Endothelial cell of umbilical vein (primary cell): ENCODE measurements around the gene CPNE6. TPM values are rescaled to one million over a fixed set of nuclear protein-coding genes. Genes with fewer than 3 reads are reported as not detected.

ENCODE experiments used
- BruUV-seq: library from RNA; stranded (reverse); fragments of 400-500 nt; replicated peaks from 2 replicates; lab custom pipeline; 2021; lab: Mats Ljungman, UMichigan
- CTCF ChIA-PET: fragments of 300-600, 350-600 bp; sonication (Branson Sonifier 250); formaldehyde crosslinking; loops from one replicate; lab custom pipeline; 2021; ENCODE audit warnings: antibody characterized with exemption, inconsistent platforms; lab: Charles Lee
- POLR2A ChIA-PET: fragments of 300-600, 350-600 bp; sonication (Branson Sonifier 250); formaldehyde crosslinking; loops from one replicate; lab custom pipeline; 2021; ENCODE audit warnings: antibody characterized with exemption, inconsistent platforms; lab: Charles Lee
- DNase-seq: peaks from one replicate; pipeline ENCODE4 v3.0.0-alpha.2; 2011; ENCODE audit warnings: low read depth, low spot score
- FAIRE-seq: peaks from 2 replicates; lab custom pipeline; 2011; peaks lifted over from hg19 to GRCh38; lab: Jason Lieb, UNC
- H2AFZ ChIP-seq: 2 replicates; pipeline ENCODE4 v1.6.0; 2012; ENCODE audit warnings: low read depth, low read length, control low read depth, inconsistent platforms
- H3K27ac ChIP-seq: 2 replicates; pipeline ENCODE4 v1.5.1; 2011; ENCODE audit warnings: low read depth, mild to moderate bottlenecking, control low read depth, low read length, moderate library complexity; ENCODE audit not compliant: insufficient read depth
- H3K27me3 ChIP-seq, 2 experiments: 2 replicates each; pipeline versions ENCODE4 v1.6.0 to v1.6.1; 2011; ENCODE audit warnings: low read length in 2 of 2, mixed read lengths in 1 of 2; ENCODE audit not compliant: control insufficient read depth in 2 of 2, insufficient read depth in 2 of 2
- H3K36me3 ChIP-seq, 2 experiments: 2 replicates in 1 of 2; 3 replicates in 1 of 2; pipeline ENCODE4 v1.5.1; 2011; ENCODE audit warnings: low read length in 2 of 2, mild to moderate bottlenecking in 1 of 2, moderate library complexity in 1 of 2; ENCODE audit not compliant: control insufficient read depth in 2 of 2, insufficient read depth in 2 of 2; ENCODE audit errors: extremely low read depth in 1 of 2
- H3K4me1 ChIP-seq: 3 replicates; pipeline ENCODE4 v1.5.1; 2011; ENCODE audit warnings: mild to moderate bottlenecking, low read length; ENCODE audit not compliant: control insufficient read depth, insufficient read depth; ENCODE audit errors: extremely low read depth
- H3K4me2 ChIP-seq: 2 replicates; pipeline ENCODE4 v1.6.1; 2011; ENCODE audit warnings: low read length, control low read depth, mixed read lengths; ENCODE audit not compliant: insufficient read depth
- H3K4me3 ChIP-seq, 3 experiments: fragments of 200-600 bp in 1 of 3; sonication (generic), shearing (Covaris generic) in 1 of 3; replicated peaks in 1 of 3; 2 replicates each; pipeline ENCODE4 v1.5.1; 2011 to 2016; ENCODE audit warnings: control low read depth in 3 of 3, low read length in 3 of 3, mild to moderate bottlenecking in 2 of 3, inconsistent platforms in 1 of 3, low read depth in 1 of 3, moderate library complexity in 1 of 3; ENCODE audit not compliant: insufficient read depth in 1 of 3
- H3K79me2 ChIP-seq: 2 replicates; pipeline ENCODE4 v1.6.0; 2012; ENCODE audit warnings: low read length, inconsistent platforms; ENCODE audit not compliant: control insufficient read depth, insufficient read depth
- H3K9ac ChIP-seq: replicated peaks from 2 replicates; pipeline ENCODE3; 2011; ENCODE audit warnings: low read length, control low read depth; ENCODE audit not compliant: insufficient read depth; ENCODE audit errors: extremely low read depth
- H3K9me1 ChIP-seq: replicated peaks from 3 replicates; pipeline ENCODE4 v1.6.0; 2011; ENCODE audit warnings: mild to moderate bottlenecking, low read length; ENCODE audit not compliant: control insufficient read depth, insufficient read depth; ENCODE audit errors: extremely low read depth
- H3K9me3 ChIP-seq: replicated peaks from 2 replicates; pipeline ENCODE4 v1.5.1; 2012; ENCODE audit warnings: low read length, inconsistent platforms; ENCODE audit not compliant: control insufficient read depth, insufficient read depth
- H4K20me1 ChIP-seq: replicated peaks from 2 replicates; pipeline ENCODE3; 2011; ENCODE audit warnings: mild to moderate bottlenecking, low read length; ENCODE audit not compliant: control insufficient read depth, insufficient read depth; ENCODE audit errors: extremely low read depth
- CTCF ChIP-seq, 2 donors: IDR thresholded peaks; 1 replicate in 1 of 2; 2 replicates in 1 of 2; pipeline ENCODE4 v1.5.1; 2011; ENCODE audit warnings: low read length in 2 of 2, mild to moderate bottlenecking in 2 of 2, moderate library complexity in 2 of 2, control low read depth in 1 of 2, inconsistent platforms in 1 of 2, low read depth in 1 of 2; ENCODE audit not compliant: insufficient read depth in 1 of 2; ENCODE audit errors: extremely low read depth in 1 of 2
- EZH2 ChIP-seq: IDR thresholded peaks from 2 replicates; pipeline ENCODE4 v1.6.1; 2012; ENCODE audit warnings: borderline replicate concordance, low read depth, mild to moderate bottlenecking, moderate library complexity, low read length, inconsistent platforms; ENCODE audit not compliant: severe bottlenecking
- FOS ChIP-seq: IDR thresholded peaks from 2 replicates; pipeline ENCODE4 v1.6.1; 2011; ENCODE audit warnings: mild to moderate bottlenecking, low read length, moderate library complexity, borderline replicate concordance; ENCODE audit not compliant: insufficient read depth
- GATA2 ChIP-seq: IDR thresholded peaks from 2 replicates; pipeline ENCODE4 v1.7.0; 2011; ENCODE audit warnings: low read depth, mild to moderate bottlenecking, moderate library complexity, mixed read lengths, low read length; ENCODE audit not compliant: insufficient read length, insufficient read depth
- JUN ChIP-seq: IDR thresholded peaks from 2 replicates; pipeline ENCODE4 v1.6.1; 2011; ENCODE audit warnings: borderline replicate concordance, low read depth; ENCODE audit not compliant: insufficient read length, insufficient read depth
- MAX ChIP-seq: IDR thresholded peaks from 2 replicates; pipeline ENCODE4 v1.6.1; 2011; ENCODE audit not compliant: insufficient read depth, insufficient read length
- MYC ChIP-seq: IDR thresholded peaks from one replicate; pipeline ENCODE4 v1.6.1; 2011; ENCODE audit warnings: mild to moderate bottlenecking, low read depth, low read length
- POLR2A ChIP-seq: IDR thresholded peaks from 2 replicates; pipeline ENCODE4 v1.6.1; 2012; ENCODE audit warnings: low read depth, mild to moderate bottlenecking, control low read depth, low read length
- POLR2AphosphoS5 ChIP-seq: IDR thresholded peaks from 2 replicates; pipeline ENCODE4 v1.6.1; 2012; ENCODE audit warnings: low read depth, mild to moderate bottlenecking, control low read depth, low read length, moderate library complexity; ENCODE audit not compliant: insufficient read depth
- dilution Hi-C: fragments of 300-500 bp; cut with MboI; formaldehyde crosslinking; loops from one replicate; pipeline ENCODE4 v1.15.0; 2019; ENCODE audit warnings: low sequenced_read_pairs; ENCODE audit not compliant: extremely low pct_ligation_motif_present
- intact Hi-C: fragments of 100-400 bp; cut with micrococcal nuclease; formaldehyde crosslinking; loops from one replicate; pipeline ENCODE4 v1.10.0; 2022
- polyA plus RNA-seq, 4 experiments: library from polyadenylated mRNA; depleted of rRNA in 3 of 4; stranded (reverse) in 3 of 4; unstranded in 1 of 4; fragments of >200 nt; gene quantifications; 2 replicates each; pipeline versions ENCODE4 v1.2.1 to v1.2.3, GENCODE V29; 2011 to 2012; ENCODE audit warnings: missing spikeins in 1 of 4
- total RNA-seq: library from RNA; stranded (reverse); gene quantifications from 2 replicates; pipeline ENCODE4 v1.2.3, GENCODE V29; 2021

CPNE6 gene
- total and polyA plus RNA-seq, 2 donors (not counting 3 experiments of a cell fraction or from before 2014, with no cell fraction given) = not detected

- ChIA-PET CTCF (interaction anchor here (1.0 kb wide), 1 partner anchor 18 kb away, joined by 3 read pairs; no protein-coding TSS in a partner anchor), POLR2A (no interaction called here)
- Histone ChIP-seq H3K9me1 (no peaks in the 10 kb centered on the region), H3K9ac (no peak overlapping the region), H3K36me3 (no peaks in the 10 kb centered on the region), H3K27me3 (peaks cover 14% of the 10 kb centered on the region in 2 experiments), H4K20me1 (no peaks in the 10 kb centered on the region), H3K4me1 (no peaks in the 10 kb centered on the region), H2AFZ (no peak overlapping the region), H3K79me2 (no peaks in the 10 kb centered on the region), H3K27ac (no peak overlapping the region), H3K9me3 (no peaks in the 10 kb centered on the region), H3K4me2 (no peak overlapping the region), H3K4me3 (no peak overlapping the region)
- BruUV-seq = no TSS peak
- TF ChIP-seq FOS = no peak
- TF ChIP-seq MAX = no peak
- no peak for TF ChIP-seq MYC
- TF ChIP-seq CTCF (IDR thresholded peaks at IDR 0.05; ENCODE audit: extremely low read depth in 1 of 2, insufficient read depth in 1 of 2, low read depth in 1 of 2, low read length in 2 of 2) = no peak
- TF ChIP-seq GATA2 = no peak
- TF ChIP-seq POLR2A = no peak
- TF ChIP-seq JUN = no peak
- TF ChIP-seq POLR2AphosphoS5 = no peak
- no peak for TF ChIP-seq EZH2
- intact Hi-C loops = no loop called here
- FAIRE-seq (no peak), DNase-seq (no peak)
- dilution Hi-C loops = no loop called here
These were observed 4.9 kb downstream of the CPNE6 start for GRCh38 chr14:24076302-24076601.
